HCT116 (cell line): ENCODE data around the gene HNRNPUL2. TPM values are rescaled to one million over a fixed set of nuclear protein-coding genes. Genes with fewer than 3 reads are reported as not detected.

ENCODE experiments used
- ATAC-seq: fragments of 200-7000 bp; cut with Tn5 transposase; 2 replicates; pipeline ENCODE4 v1.9.1; 2020; ENCODE audit warnings: mild to moderate bottlenecking, moderate library complexity
- BruUV-seq: library from RNA; stranded (reverse); fragments of 400-500 nt; replicated peaks from 2 replicates; lab custom pipeline; 2021; lab: Mats Ljungman, UMichigan
- CTCF ChIA-PET: fragments of 300-600 bp; sonication (Branson Sonifier 250); formaldehyde crosslinking; loops from one replicate; lab custom pipeline; 2021; ENCODE audit warnings: antibody characterized with exemption; lab: Charles Lee
- POLR2A ChIA-PET: fragments of 300-600, 350-600 bp; sonication (Branson Sonifier 250); formaldehyde crosslinking; loops from one replicate; lab custom pipeline; 2021; ENCODE audit warnings: antibody characterized with exemption; lab: Charles Lee
- RAD21 ChIA-PET, 2 experiments: fragments of 300-600 bp; sonication (Branson Sonifier 250); formaldehyde crosslinking; loops; one replicate each; lab custom pipeline; 2023; ENCODE audit warnings: low total read pairs in 2 of 2; ENCODE audit not compliant: uncharacterized antibody in 2 of 2, unreplicated experiment in 2 of 2, low non-redundant PET in 1 of 2; lab: Charles Lee
- DNase-seq: peaks from one replicate; pipeline ENCODE4 v3.0.0-alpha.2; 2010; ENCODE audit warnings: low read depth, low spot score
- H2AFZ ChIP-seq: fragments of 200-600 bp; shearing (Covaris generic), sonication (generic); 2 replicates; pipeline ENCODE4 v1.6.1; 2017; ENCODE audit warnings: low read depth, mixed run types, mixed read lengths, antibody characterized with exemption, low read length; ENCODE audit not compliant: poor library complexity, severe bottlenecking
- H3K27ac ChIP-seq: 2 replicates; pipeline ENCODE4 v1.5.1; 2012; ENCODE audit warnings: low read depth, low read length
- H3K27me3 ChIP-seq: fragments of 200-600 bp; sonication (generic); 2 replicates; pipeline ENCODE4 v1.6.1; 2016; ENCODE audit warnings: mixed run types, low read length, mixed read lengths; ENCODE audit not compliant: insufficient read depth
- H3K36me3 ChIP-seq, 2 experiments: fragments of 200-500 bp in 1 of 2; fragments of 200-600 bp in 1 of 2; sonication (Bioruptor generic) in 1 of 2; sonication (generic) in 1 of 2; 2 replicates each; pipeline versions ENCODE4 v1.5.1 to v1.6.1; 2014 to 2016; ENCODE audit warnings: low read length in 2 of 2, inconsistent platforms in 1 of 2, mixed read lengths in 1 of 2, mixed run types in 1 of 2; ENCODE audit not compliant: insufficient read depth in 2 of 2, control insufficient read depth in 1 of 2
- H3K4me1 ChIP-seq, 2 experiments: fragments of 200-600 bp in 1 of 2; sonication (generic) in 1 of 2; 2 replicates each; pipeline versions ENCODE4 v1.5.1 to v1.6.1; 2012 to 2017; ENCODE audit warnings: low read length in 2 of 2, inconsistent platforms in 1 of 2, mild to moderate bottlenecking in 1 of 2, mixed read lengths in 1 of 2, mixed run types in 1 of 2, moderate library complexity in 1 of 2; ENCODE audit not compliant: insufficient read depth in 2 of 2, control insufficient read depth in 1 of 2
- H3K4me2 ChIP-seq: fragments of 200-600 bp; sonication (generic); 2 replicates; pipeline ENCODE4 v1.6.1; 2017; ENCODE audit warnings: mixed run types, low read length, mixed read lengths
- H3K4me3 ChIP-seq, 2 experiments: fragments of 200-600 bp in 1 of 2; sonication (generic) in 1 of 2; replicated peaks in 1 of 2; 2 replicates each; pipeline ENCODE4 v1.5.1; 2011 to 2016; ENCODE audit warnings: low read length in 2 of 2, control low read depth in 1 of 2, low read depth in 1 of 2, mild to moderate bottlenecking in 1 of 2, mixed read lengths in 1 of 2, mixed run types in 1 of 2
- H3K79me2 ChIP-seq: fragments of 200-600 bp; sonication (generic); 2 replicates; pipeline ENCODE4 v1.6.1; 2017; ENCODE audit warnings: mild to moderate bottlenecking, mixed run types, low read length, moderate library complexity, mixed read lengths; ENCODE audit not compliant: insufficient read depth
- H3K9ac ChIP-seq: fragments of 200-600 bp; sonication (generic); 2 replicates; pipeline ENCODE4 v1.6.1; 2016; ENCODE audit warnings: low read length, mixed read lengths
- H3K9me2 ChIP-seq: fragments of 200-600 bp; sonication (generic), shearing (Covaris generic); 2 replicates; pipeline ENCODE4 v1.6.1; 2017; ENCODE audit warnings: mixed run types, mild to moderate bottlenecking, moderate library complexity; ENCODE audit not compliant: insufficient read depth
- H3K9me3 ChIP-seq, 2 experiments: fragments of 200-500 bp in 1 of 2; fragments of 200-600 bp in 1 of 2; sonication (Bioruptor generic) in 1 of 2; sonication (generic) in 1 of 2; 2 replicates each; pipeline ENCODE4 v1.6.1; 2014 to 2017; ENCODE audit warnings: low read length in 2 of 2, mixed read lengths in 2 of 2, inconsistent platforms in 1 of 2, low read depth in 1 of 2, mild to moderate bottlenecking in 1 of 2, mixed run types in 1 of 2, moderate library complexity in 1 of 2; ENCODE audit not compliant: control insufficient read depth in 1 of 2, insufficient read depth in 1 of 2
- H4K20me1 ChIP-seq: fragments of 200-600 bp; sonication (generic), shearing (Covaris generic); 2 replicates; pipeline ENCODE4 v1.6.1; 2017; ENCODE audit warnings: mixed run types, mild to moderate bottlenecking, moderate library complexity; ENCODE audit not compliant: insufficient read depth
- CBX3 ChIP-seq: IDR thresholded peaks from 2 replicates; pipeline ENCODE4 v1.6.1; 2012; ENCODE audit warnings: low read depth
- EZH2phosphoT487 ChIP-seq: fragments of 200-600 bp; IDR thresholded peaks from 2 replicates; pipeline ENCODE4 v1.6.1; 2018; ENCODE audit warnings: antibody characterized with exemption, borderline replicate concordance
- POLR2A ChIP-seq: IDR thresholded peaks from 2 replicates; pipeline ENCODE4 v1.7.0; 2011; ENCODE audit warnings: borderline replicate concordance; ENCODE audit not compliant: insufficient read depth, insufficient read length; ENCODE audit errors: extremely low read depth
- POLR2AphosphoS5 ChIP-seq: IDR thresholded peaks from 2 replicates; pipeline ENCODE4 v1.6.1; 2011; ENCODE audit warnings: mild to moderate bottlenecking, low read depth, low read length, moderate library complexity
- RAD21 ChIP-seq: IDR thresholded peaks from 2 replicates; pipeline ENCODE4 v1.6.1; 2012; ENCODE audit warnings: low read depth, mild to moderate bottlenecking
- SRF ChIP-seq: IDR thresholded peaks from 2 replicates; pipeline ENCODE4 v1.6.1; 2012; ENCODE audit warnings: low read depth
- intact Hi-C: fragments of 100-400 bp; cut with micrococcal nuclease; formaldehyde crosslinking; loops from 2 replicates; pipeline ENCODE4 v1.10.0; 2022
- total RNA-seq: library from RNA; stranded (reverse); gene quantifications from one replicate; pipeline ENCODE4 v1.2.1, GENCODE V29; 2021; ENCODE audit not compliant: unreplicated experiment
- TF ChIP-seq, protein P1 (sequence below), 3 experiments: fragments of 200-600 bp in 1 of 3; sonication (generic) in 1 of 3; IDR thresholded peaks in 2 of 3; conservative IDR thresholded peaks in 1 of 3; 2 replicates each; pipeline ENCODE4 v1.5.1; 2012 to 2017; ENCODE audit warnings: low read depth in 2 of 3, low read length in 2 of 3, antibody characterized with exemption in 1 of 3, borderline replicate concordance in 1 of 3, control low read depth in 1 of 3, mild to moderate bottlenecking in 1 of 3, mixed read lengths in 1 of 3, mixed run types in 1 of 3, moderate library complexity in 1 of 3; ENCODE audit not compliant: insufficient read depth in 1 of 3

The HNRNPUL2 gene
- total RNA-seq, 1 experiment from 2014 or later: 45.8 TPM

- intact Hi-C loops: no loop called here
- RAD21 ChIA-PET: no interaction called here
- Histone ChIP-seq H3K27me3 (no peaks in the 10 kb centered on the region), H4K20me1 (no peaks in the 10 kb centered on the region), H3K9me3 (no peaks in the 10 kb centered on the region), H3K4me1 (peaks cover 5 to 20% of the 10 kb centered on the region in 2 experiments), H3K79me2 (peaks cover 12% of the 10 kb centered on the region), H2AFZ (no peak overlapping the region), H3K9ac (no peak overlapping the region), H3K4me2 (no peak overlapping the region), H3K27ac (no peak overlapping the region), H3K4me3 (no peak overlapping the region), H3K9me2 (no peaks in the 10 kb centered on the region), H3K36me3 (peaks cover 10 to 22% of the 10 kb centered on the region in 2 experiments; a peak in 3 of 4 replicates)
- ATAC-seq (no peak), DNase-seq (no peak)
- POLR2A ChIA-PET: no interaction called here
- TF ChIP-seq SRF (no peak), EZH2phosphoT487 (no peak), POLR2AphosphoS5 (no peak)
- TF ChIP-seq, protein P1, sequence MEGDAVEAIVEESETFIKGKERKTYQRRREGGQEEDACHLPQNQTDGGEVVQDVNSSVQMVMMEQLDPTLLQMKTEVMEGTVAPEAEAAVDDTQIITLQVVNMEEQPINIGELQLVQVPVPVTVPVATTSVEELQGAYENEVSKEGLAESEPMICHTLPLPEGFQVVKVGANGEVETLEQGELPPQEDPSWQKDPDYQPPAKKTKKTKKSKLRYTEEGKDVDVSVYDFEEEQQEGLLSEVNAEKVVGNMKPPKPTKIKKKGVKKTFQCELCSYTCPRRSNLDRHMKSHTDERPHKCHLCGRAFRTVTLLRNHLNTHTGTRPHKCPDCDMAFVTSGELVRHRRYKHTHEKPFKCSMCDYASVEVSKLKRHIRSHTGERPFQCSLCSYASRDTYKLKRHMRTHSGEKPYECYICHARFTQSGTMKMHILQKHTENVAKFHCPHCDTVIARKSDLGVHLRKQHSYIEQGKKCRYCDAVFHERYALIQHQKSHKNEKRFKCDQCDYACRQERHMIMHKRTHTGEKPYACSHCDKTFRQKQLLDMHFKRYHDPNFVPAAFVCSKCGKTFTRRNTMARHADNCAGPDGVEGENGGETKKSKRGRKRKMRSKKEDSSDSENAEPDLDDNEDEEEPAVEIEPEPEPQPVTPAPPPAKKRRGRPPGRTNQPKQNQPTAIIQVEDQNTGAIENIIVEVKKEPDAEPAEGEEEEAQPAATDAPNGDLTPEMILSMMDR (IDR thresholded peaks at IDR 0.05 in 2 of 3, conservative IDR thresholded peaks at IDR 0.05 in 1 of 3; ENCODE audit: borderline replicate concordance in 1 of 3, insufficient read depth in 1 of 3, low read depth in 2 of 3, low read length in 2 of 3): no peak
- CTCF ChIA-PET: interaction anchor here (1.1 kb wide), 1 partner anchor 8 kb away, joined by 4 read pairs; no protein-coding TSS in a partner anchor
- BruUV-seq: no TSS peak
These were observed 25.0 kb downstream of the HNRNPUL2 start for GRCh38 chr11:62702246-62702645.

DNA sequence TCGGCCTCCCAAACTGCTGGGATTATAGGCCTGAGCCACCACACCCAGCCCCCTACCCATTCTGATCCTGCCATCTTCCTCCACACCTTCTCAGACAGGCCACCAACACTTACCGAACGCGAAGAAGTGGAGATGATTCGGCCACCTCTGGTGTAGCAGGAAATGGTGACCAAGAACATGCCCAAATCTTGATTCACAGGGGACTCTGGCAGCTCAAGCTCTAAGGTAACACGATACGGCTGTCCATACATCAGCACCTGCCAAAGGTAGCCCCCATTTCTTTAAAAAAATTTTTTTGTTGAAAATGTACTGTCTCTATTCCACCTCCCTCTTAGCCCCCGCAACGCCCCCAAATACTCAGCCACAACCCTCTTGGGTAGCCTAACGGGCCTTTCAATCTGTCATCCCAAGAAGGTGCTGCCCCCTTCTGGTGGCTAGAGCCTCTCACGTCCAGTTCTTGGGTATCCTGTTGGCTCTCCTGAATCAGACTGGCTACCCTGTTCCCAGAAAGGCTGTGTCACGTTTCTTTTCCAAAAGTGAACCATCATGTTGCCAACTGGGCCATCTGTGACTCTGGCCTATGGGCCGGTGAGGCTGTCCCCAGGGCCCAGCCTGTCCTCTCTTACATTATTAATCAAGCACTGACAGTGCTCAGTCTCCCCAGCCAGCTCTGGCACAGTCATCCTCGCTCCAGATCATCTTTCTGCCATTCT lies 32.6 kb downstream of the HNRNPUL2 start:
- ATAC-seq: peak; percentile 90
- Histone ChIP-seq H4K20me1 (no peaks in the 10 kb centered on the region), H3K79me2 (no peaks in the 10 kb centered on the region), H2AFZ (no peak overlapping the region), H3K4me2 (no peak overlapping the region), H3K27ac (peak overlapping the region; percentile 56), H3K9me2 (no peaks in the 10 kb centered on the region), H3K9ac (no peak overlapping the region)
- ChIA-PET RAD21 (no interaction called here), POLR2A (interaction anchor here (1.7 to 2.0 kb wide), 2 partner anchors 26 to 30 kb away, joined by 3 to 6 read pairs; partner anchors contain the start of genes C11orf98 and CSKMT)
- DNase-seq: peak; percentile 72
- intact Hi-C loops: loop anchor here (2.0 to 5.0 kb wide), 2 partner anchors 14 to 297 kb away; no protein-coding TSS in a partner anchor
- peak; percentile 80 for TF ChIP-seq RAD21
- no peak for TF ChIP-seq CBX3
- TF ChIP-seq, protein P1 (IDR thresholded peaks at IDR 0.05 in 2 of 3, conservative IDR thresholded peaks at IDR 0.05 in 1 of 3; ENCODE audit: borderline replicate concordance in 1 of 3, insufficient read depth in 1 of 3, low read depth in 2 of 3, low read length in 2 of 3): peak; percentile 86 to 88 (median 87); a peak in 5 of 6 replicates
- 0 out of 2 replicates have a peak, but pooled peaks have one; percentile 23 for TF ChIP-seq POLR2AphosphoS5
- no peak for TF ChIP-seq POLR2A
- TF ChIP-seq, all 23 proteins: peak for 3
- no peaks in the 10 kb centered on the region for H3K27me3 ChIP-seq
- H3K36me3 ChIP-seq: peaks cover 19 to 30% of the 10 kb centered on the region in 2 experiments; a peak in 3 of 4 replicates
- no peaks in the 10 kb centered on the region for H3K9me3 ChIP-seq
- BruUV-seq: no TSS peak
- CTCF ChIA-PET: interaction anchor here (0.6 to 3.7 kb wide), 8 partner anchors 8 to 300 kb away, joined by 3 to 15 read pairs (median 4); partner anchors contain the start of gene TUT1
- H3K4me1 ChIP-seq: no peaks in the 10 kb centered on the region
- H3K4me3 ChIP-seq: no peak overlapping the region
